UCSD-AML1 (cell line): ENCODE measurements around the gene ZMYM5.
A peak's percentile ranks its signal among the peaks of the same experiment; 100 is the strongest.
"Not testable (repeated sequence)": the region's sequence is repeated elsewhere in the genome, so short reads cannot be mapped to it uniquely, and the experiment has no call there.

Experiments
- DNase-seq: peaks from one replicate; lab custom pipeline; 2025; ENCODE audit not compliant: unreplicated experiment; lab: John Stamatoyannopoulos, UW

ZMYM5 gene

GRCh38 chr13:19822673-19823072 is 40.8 kb downstream of the ZMYM5 start:
- no peak for DNase-seq

GRCh38 chr13:19818223-19818842 is 45.1 kb downstream of the ZMYM5 start:
- DNase-seq, result peak; percentile 21

- DNase-seq, result no peak
Observed at GRCh38 chr13:19817510-19818158, 45.8 kb downstream of the ZMYM5 start.

DNA sequence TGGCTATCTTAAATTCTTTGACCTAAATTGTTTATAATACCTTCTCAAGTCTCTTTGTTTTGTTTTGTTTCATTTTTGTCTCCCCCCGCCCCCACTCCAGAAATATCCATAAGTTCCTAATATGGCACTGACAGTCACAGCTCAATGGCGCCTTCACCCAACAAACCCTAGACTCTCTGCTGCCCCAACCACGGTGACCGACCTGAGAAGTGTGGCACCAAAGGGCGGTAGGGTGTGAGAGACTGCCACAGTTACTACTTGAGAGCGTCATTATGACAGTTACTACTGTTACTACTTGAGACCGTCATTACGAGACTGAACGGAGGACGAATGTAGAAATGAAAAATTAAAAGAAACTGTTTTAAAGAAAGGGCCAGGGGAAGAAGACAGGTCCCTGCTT is 46.3 kb downstream of the ZMYM5 start:
- DNase-seq, result no peak

DNA sequence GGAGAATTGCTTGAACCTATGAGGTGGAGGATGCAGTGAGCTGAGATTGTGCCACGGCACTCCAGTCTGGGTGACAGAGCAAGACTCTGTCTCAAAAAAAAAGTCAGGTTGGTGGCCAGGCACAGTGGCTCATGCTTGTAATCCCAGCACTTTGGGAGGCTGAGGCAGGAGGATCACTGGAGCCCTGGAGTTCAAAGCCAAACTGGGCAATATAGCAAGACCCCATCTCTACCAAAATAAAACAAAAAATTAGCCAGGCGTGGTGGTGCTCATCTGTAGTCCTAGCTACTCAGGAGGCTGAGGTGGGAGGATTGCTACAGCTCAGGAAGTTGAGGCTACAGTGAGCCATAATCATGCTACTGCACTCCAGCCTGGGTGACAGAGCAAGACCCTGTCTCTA is 47.6 kb downstream of the ZMYM5 start:
- not testable (repeated sequence) for DNase-seq

DNA sequence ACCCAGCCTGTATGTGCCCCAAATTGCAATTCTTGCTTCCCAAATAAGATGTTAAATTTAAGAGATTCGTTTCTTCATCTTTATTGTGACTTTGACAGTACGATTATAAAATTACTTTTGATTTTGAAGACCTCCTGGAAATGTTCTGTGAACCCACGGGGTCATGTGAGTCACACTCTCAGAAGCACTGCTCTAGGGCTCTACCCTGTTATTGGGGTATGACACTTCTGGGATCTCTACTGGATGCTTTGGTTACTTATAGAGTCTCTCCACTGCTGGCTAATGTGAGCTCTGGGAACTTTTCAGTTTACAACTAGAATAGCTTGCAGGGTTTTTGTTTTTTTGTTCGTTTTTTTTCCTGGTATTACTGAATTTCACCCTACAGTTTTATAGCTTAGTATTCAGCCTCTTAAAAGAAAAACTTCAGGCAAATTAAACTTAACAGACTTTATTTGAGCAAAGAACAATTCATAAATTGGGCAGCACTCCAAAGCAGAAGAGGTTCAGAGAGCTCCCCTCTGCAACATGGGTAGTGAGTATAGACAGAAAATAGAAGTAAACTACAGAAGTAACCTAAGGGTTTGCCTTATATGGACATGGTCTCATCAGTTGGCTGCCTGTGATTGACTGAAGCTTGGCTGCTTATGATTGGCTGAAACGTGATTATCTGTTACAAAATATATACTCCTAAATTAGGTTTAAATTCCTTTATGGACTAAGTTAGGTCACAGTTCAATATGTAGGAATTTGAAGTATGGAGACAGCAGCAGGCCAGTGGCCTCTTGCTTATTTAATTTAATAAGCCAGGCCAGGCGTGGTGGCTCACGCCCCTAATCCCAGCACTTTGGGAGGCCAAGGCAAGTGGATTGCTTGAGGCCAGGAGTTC is 52.2 kb downstream of the ZMYM5 start:
- DNase-seq, result no peak

DNA sequence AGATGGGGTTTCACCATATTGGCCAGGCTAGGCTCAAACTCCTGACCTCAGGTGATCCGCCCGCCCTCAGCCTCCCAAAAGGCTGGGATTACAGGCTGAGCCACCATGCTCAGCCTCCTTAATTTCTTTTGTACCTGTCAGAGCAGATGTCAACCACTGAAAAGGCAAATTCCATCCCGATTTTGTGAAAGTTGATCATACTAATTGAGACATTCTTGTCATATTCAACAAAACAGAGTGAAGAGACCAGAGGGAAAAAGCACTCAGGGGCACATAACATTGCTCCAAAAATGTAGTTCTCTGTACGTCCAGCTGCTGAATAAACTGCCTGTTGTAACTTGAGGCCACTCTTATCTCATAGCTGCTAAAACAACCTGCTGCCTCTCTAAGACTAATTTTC is 53.3 kb downstream of the ZMYM5 start:
- no peak for DNase-seq

- DNase-seq, result no peak
Observed at GRCh38 chr13:19805765-19806164, 57.7 kb downstream of the ZMYM5 start.

GRCh38 chr13:19795956-19796355 is 67.5 kb downstream of the ZMYM5 start:
- DNase-seq, result no peak

- DNase-seq, result no peak
Observed at GRCh38 chr13:19794631-19795030, 68.8 kb downstream of the ZMYM5 start.

DNA sequence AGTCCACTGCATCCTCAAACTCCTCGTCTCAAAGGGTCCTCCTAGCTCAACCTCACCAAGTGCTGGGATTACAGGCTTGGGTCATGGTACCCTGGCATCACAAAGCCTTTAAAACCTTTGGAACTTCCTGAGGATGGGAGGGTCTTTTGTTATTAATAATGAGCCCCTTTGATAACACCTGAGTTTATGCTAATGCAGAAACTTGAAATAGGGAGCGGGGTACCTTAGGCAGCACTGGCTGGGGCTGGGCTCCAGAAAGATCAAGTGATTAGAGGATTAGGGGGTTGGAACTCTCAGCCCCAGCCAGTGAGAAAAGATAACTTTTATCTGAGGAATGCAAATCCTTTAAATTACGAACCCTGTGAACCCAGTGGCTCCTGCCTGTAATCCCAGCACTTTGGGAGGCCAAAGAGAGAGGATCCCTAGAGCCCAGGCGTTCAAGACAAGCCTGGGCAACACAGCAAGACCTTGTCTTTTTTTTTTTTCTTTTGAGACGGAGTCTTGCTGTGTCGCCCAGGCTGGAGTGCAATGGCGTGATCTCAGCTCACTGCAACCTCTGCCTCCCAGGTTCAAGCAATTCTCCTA is 71.4 kb downstream of the ZMYM5 start:
- DNase-seq, result no peak

DNA sequence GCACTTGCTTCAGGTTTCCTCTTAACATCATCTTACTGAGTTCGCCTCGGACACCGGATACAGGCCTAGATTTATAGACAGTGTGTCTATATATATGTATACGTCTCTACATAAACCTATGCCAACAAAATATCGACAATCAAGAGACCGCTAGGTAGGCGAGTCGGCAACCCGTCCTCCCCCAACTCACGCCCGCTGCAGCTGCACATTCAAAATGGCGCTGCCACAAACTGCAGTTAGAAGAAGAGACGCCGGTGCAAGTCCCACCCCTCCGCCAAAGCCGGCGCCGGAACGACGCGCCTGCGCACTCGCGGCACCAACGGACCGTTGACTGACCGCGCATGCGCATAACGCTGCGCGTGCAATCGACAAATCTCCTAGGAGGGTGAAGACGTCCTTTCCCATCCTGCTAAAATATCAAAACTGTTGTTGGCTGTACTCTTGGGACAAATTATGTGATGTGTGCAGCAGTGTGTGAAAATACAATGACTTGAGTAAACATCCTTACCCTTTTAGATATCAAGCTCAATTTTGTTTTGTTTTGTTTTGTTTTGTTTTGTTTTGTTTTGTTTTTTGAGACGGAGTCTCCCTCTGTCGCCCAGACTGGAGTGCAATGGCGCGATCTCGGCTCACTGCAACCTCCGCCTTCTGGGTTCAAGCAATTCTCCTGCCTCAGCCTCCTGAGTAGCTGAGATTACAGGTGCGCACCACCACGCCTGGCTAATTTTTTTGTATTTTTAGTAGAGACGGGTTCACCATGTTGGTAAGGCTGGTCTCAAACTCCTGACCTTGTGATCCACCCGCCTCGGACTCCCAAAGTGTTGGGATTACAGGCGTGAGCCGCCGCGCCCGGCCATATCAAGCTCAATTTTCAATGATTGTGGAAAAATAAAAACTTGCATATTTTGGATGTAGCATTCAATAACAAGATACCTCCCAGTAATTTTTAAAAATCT is 80.4 kb downstream of the ZMYM5 start, which contains the start of gene PSPC1:
Gene PSPC1, minus strand, starts transcription at position 219 of the 956 bp plus-strand sequence. Its CDS starts 188 bp downstream, at position 31.
- peak; percentile 96 for DNase-seq

DNA sequence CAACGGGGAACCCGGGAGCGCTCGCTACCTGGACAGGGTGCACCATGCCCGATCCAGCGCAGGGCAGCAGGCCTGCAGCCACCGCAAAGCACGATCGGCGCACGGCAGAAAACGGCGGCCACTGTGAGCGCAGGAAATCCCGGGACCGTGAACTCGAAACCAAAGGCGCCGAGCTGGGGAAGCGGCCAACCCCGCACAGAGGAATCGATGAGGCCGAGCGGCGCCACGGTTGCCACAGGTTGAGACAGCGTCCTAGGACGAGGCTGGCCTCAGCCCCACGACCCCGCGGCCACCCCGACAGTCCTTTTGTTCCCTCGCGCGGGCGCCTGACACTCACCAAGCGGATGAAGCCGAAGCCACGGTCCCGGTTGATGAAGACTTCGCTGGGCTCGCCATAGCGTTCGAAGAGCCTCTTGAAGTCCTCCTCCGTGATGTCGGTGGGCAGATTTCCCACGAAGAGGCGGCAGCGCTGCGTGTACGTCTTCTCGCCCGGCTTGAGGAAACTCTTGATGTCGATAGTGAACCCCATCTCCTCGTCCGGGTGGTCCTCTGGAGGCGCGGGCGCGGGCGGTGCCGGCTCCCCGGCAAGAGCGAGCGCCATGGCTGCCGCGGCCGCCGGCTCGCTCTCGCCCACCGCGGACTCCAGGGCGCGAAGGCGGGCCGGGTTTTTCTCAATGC is 81.3 kb downstream of the ZMYM5 start:
- DNase-seq, result peak; percentile 66

GRCh38 chr13:19781526-19781925 is 81.9 kb downstream of the ZMYM5 start:
- no peak for DNase-seq

DNA sequence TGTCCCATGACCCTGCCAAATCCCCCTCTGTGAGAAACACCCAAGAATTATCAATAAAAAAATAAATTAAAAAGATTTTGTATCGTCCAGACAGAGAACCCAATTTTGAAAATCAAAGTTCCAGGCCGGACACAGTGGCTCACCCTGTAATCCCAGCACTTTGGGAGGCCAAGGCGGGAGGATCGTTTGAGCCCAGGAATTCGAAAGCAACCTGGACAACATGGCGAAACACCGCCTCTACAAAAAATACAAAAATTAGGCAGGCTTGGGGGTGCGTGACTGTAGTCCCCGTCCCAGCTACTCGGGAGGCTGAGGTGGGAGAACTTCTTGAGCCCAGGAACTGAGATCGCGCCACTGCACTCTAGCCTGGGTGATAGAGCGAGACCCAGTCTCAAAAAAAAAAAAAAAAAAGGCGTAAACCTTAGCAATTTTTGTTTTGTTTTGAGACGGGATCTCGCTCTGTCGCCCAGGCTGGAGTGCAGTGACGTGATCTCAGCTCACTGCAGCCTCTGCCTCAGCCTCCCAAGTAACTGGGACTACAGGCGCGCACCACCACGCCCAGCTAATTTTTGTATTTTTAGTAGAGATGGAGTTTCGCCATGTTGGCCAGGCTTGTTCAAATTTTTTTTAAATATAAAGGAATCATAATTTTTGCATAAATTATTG is 82.6 kb downstream of the ZMYM5 start:
- DNase-seq, result not testable (repeated sequence)
